HG02763 (cell line): Measurements from ENCODE around the gene BARHL1.

Source experiments
- ATAC-seq: cut with Tn5 transposase; IDR thresholded peaks from one replicate; pipeline ENCODE4 v1.9.1; 2021; ENCODE audit warnings: mild to moderate bottlenecking, moderate library complexity; ENCODE audit not compliant: unreplicated experiment

BARHL1 gene

DNA sequence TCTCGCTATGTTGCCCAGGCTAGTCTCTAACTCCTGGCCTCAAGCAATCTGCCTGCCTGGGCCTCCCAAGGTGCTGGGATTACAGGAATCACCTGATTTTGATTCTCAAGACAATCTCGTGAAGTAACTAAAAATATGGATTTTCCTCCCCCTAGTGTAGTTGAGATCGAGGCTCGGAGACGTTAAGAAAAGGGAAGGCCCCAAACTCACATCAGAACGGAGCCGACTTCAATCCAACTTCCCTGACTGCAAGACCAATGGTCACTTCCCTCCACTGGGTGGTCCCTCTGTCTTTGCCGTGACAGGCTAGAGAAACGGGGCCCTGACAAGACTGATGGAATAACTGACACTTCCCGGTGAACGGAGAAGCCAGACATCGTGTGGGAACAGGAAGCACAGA, 28.3 kb downstream of the BARHL1 start:
- ATAC-seq = no peak

DNA sequence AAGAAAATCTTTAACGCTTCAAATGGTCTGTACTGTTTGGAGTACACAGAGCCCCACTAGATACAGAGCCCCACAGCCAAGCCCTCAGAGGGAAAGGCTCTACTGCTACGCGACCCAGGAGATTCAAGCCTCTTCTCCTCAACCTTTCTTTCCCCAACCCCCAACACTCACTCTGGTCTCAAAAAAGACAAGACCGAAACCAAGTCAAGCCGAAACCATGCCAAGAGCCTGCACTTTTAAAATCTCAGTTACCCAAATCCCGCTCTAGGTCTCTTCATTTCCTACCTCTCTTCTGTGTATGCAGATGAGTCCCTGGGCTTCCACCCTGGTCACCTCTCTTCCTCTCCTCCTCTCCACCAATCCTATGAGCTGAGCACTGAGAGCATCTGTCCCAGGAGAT, 31.9 kb downstream of the BARHL1 start:
- no peak for ATAC-seq

DNA sequence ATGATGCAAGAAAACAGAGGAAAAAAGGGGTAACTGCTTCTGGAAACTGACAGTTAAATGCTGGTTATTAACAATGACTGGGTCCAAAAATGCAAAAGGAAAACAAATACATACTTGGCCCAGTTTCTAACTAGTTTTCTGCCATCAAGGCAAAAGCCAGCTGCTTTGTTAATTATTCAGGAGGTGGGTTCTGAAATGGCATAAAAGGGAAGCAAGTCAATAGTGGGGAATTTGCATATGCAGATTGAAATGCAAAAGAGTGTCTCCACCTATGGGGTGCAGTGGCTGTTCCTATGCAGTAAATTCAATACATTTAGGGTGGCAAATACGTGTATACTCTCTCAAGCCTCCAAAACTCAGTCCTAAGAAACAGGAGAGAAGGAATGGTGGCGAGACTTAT, 33.4 kb downstream of the BARHL1 start:
- no peak for ATAC-seq

DNA sequence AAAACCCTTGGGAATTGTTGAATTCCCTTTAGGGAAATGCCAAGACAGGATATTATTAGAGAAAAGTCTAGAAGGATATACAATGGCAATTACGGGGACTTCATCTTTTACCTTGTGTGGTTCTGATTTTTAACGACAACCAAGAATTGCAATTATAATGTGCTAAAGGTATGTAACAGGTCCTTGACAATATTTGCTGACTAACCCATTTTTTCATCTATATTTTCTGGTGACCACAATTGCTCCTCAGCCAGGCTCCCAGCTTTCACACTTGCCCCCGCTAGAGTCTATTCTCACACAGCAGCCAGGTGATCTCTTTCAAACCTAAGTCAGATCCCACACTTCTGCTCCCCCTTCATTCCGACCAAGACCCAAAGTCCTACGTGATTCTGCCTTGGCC, 34.3 kb downstream of the BARHL1 start:
- no peak for ATAC-seq

DNA sequence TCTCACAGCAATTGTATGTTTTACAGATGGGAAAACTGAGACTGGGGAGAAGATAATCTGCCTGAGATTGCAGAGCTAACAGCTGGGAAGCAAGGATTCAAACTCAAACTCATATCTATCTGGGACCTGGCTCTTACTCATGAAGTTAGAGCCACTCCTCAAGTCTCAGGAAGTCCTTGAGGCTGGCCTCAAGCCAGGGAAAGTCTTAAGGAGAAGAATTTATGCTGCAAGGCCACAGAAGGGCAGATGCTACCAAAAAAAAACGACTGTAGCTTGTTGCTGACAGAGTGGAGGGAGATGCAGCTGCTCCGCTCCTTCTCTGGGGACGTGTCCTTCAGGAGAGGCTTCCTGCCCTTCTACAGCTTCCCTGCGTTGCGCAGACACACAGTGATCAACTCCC, 39.8 kb downstream of the BARHL1 start:
- ATAC-seq = no peak

DNA sequence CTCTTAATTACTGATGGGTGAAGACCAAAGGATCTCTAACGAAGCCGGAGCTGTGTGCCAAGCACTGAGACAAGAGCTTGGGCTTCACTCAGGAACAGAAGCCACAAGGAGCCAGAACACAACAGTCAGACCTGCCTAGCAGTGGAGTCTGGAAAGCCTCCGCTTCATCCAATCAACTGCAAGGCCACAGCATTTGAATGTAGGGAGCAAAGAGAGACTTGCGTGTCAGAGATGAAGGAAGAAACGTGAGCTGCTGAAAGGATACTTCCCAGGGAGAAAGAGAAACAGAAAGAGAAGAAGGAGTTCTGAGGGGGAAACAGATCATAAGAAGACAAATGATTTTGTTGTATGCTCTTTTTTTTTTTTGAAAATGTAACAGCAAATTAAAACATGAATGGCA, 43.9 kb downstream of the BARHL1 start:
- no peak for ATAC-seq

DNA sequence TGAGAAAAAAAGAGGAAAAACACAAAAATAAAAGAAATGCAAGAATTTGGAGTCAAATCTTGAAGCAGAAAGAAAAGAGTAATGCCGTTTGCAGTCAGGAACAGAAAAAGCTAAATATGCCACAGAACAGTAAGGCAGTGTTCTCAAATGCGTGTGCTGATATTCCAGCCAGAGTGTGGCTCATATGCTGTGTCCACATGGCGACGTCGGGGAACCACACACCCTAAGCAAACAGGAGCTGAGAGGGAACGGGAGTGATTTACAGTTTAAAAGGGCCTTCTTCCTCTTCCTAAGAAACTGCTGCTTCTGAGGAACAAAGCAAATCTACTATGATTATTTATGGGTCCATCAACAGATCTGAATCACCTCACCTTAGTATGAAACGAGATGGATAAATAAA, 44.7 kb downstream of the BARHL1 start:
- no peak for ATAC-seq

DNA sequence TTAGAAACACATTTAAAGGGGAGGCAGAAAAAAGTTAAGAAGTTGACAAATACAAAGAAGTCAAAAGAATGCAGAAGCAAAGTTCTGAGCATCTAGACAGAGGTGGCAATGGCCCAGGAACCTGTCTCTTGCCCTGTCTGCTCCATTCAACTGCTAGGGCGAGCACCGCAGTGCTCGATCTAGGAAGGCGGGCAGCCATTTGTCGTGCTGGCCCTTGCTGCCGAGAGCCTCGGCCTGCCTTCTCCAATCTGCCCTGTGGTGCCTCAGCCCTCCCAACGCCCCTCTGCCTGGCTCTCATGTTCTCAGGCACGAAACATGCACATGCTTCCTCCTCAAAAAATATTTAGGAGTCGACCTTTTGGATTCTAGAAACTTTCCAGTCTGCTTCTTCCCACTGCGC, 45.2 kb downstream of the BARHL1 start:
- no peak for ATAC-seq

DNA sequence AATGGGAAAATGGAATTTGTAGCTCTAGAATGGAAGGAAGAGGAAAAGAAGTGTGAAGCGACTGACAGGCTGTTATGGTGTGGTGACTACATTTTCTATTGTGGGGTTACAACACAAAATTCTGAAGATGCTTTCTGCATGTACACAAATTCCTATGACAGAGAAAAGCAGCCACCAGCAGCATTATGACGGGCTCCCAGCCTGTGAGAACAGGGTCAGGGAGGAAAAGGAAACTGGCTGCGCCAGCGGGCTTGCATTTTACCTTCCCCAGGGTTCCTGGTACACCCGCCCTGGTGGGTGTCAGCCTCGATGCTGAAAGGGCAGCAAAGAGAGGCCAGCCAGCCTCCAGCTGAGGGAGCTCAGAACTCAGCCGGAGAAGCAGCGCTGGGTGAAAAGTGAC, 46.3 kb downstream of the BARHL1 start:
- ATAC-seq = no peak

DNA sequence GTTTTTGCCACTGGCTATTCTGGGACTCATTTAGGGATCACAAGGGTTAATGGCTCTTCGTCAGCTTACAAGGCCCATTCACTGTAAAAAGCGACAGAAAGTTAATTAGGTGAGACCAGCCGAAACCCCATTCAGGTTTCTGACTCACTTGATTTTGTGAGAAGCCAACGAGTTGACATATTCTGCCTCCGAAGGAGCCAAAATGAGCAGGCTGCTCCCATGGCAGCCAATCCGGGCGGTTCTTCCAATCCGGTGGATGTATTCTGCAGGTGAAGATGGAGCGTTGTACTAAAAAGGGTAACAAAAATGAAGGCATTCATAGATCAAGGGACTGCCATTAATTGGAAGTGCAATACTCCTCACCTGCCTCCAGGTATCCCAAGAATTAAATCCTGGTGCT, 47.7 kb downstream of the BARHL1 start:
- ATAC-seq = no peak

DNA sequence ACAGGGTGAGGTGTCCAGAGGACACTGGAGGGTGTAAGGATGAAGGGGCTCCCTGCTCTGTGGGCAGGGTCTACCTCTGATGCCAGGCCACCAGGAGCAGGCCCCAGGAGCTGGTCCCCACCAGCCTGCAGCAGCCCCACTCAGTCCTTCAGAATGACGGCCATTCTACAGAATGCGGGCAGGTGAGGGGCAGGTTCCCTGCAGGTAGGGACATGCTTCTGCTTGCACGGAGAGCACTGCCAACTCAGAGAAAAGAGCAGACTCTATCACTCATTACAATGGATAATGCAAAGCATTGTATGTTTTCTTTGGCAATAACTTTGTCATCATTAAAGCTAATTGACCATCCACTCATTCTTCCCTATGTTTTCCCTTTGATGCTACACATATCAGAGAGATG, 48.4 kb downstream of the BARHL1 start:
- ATAC-seq = no peak

DNA sequence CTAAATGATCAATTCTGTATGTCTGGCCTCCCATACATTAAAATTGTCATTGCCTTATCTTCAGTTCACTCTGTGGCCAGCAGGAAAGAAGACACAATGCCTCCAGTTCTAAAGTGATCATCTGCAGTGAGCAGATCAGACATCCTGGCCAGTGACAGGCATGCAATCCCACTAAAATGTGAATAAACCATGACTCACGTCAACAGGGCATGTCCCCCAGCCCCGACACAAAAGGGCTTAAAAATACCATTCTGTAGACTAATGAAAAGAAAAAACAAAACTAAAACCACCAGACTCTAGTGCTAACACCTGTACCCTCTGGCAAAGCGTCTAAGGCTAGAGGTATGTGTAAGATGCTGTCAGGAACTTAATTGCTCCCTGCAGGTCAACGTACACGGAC, 48.9 kb downstream of the BARHL1 start:
- no peak for ATAC-seq

DNA sequence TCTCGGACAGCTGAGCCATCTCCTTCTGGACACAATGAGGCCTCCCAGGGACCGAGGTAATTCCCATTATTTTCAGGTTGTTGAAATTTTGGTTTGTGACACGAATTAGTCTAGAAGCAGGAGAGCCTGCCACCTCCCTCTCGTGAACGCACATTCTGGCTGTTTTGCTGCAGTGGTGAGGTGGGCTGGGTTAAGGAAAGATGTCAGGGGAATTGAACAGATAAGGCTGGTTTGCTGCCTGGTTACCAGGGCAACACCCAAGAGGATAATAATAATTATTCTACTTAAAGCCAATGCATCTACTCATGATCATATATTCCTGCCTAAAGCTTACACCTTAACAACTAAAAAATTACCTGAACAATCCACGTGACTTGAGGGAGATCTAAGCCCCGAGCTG, 49.3 kb downstream of the BARHL1 start:
- no peak for ATAC-seq

DNA sequence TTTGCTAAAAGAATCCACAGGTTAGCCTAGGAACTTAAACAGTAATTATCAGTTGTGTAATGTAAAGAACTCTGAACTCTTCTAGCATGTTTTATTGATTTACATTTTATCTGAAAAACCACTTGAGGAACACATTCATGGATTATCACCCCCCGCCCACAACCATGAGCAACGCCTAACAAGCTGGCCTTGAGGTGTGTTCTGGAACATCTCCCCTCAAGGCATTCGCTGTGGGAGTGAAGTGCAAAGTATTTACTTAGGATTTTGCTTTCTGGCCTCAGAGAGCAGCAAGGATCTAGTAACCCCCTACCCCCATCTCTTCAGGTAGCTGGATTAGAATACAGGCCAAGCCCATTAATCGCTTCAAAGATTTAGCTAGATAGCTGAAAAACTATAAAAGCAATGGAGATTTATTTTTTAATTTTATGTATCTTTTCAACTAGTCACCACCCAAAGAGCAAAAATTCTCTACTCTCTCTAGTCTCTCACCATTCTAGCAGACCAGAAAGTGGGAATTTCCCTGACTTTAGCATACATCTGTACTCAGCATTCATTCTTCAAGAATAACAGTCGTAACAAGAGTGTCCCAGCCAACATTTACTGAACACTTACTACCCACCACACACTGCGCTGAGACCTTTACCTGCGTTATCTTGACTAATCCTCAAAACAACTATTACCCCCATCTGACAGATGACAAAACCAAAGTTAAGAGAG, 50.2 kb downstream of the BARHL1 start:
- ATAC-seq = no peak

DNA sequence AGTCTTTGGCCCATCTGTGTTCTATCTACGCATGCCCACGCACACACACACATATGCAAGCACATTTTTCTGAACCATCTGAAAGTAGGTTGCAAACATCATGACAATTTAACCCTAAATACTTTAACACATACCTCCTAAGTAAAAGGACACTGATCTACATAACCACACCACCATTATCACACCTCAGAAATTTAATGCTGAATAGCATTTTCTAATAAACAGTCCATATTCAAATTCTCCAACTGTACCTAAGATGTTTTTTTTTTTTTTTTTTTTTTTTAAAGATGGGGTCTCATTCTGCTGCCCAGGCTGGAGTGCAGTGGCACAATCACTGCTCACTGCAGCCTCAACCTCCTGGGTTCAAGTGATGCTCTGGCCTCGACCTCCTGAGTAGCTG, 51.9 kb downstream of the BARHL1 start:
- ATAC-seq = no peak

DNA sequence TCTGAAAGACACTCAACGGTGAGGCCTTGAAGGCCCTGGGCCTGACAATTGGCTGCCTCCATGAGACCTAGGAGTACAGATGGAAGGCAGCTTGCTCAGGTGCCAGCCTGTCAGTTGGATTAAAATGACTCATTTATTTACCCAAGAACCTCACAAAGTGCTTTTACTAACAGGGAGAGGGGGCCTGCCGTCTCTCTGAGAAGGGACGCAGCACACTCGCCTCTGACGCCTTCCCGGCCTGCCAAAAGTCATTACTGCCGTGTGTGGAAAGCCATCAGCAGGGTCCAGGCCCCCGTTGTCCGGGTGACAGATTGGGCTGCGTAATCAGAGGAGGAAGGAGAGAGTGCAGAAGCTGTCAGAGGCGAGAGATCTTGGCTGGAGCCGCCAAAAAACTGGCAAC, 54.9 kb downstream of the BARHL1 start:
- ATAC-seq = no peak

DNA sequence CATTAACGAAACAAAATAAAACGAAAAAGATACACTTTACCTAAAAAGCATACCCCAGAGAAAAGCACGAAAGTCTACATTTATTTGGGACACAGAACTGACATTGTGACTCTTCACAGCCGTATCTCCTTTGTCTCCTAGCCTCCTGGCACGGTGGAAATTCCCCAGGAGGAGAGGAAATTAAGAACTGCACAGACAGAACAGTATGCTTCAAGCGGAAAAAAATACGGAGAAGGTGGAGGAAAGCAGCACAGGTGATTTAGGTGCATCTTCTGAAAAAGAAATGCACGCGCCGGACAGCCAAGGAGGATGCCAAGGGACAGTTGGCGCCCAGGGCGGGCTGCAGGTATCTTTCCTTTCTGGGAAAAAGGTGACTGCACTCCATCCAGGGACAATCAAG, 55.4 kb downstream of the BARHL1 start:
- ATAC-seq = no peak

DNA sequence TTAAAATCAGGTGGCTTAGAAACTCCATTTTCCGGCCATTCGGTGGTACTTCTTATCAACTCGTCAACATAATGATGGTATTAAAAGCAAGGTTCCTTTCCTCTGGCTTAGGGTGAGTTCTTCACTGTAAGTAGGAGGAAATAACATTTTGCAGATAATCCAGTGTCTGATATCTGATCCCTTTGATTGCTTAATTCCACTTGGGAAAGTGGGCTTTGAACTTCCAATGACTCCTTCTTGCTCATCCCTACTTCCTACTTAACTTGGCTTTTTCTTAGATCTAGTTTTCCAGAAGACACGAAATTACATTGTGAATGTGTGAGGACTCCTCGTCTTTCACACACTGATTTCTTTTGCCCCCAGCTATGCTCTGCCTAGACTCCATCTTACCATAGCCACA, 55.8 kb downstream of the BARHL1 start:
- ATAC-seq = no peak

DNA sequence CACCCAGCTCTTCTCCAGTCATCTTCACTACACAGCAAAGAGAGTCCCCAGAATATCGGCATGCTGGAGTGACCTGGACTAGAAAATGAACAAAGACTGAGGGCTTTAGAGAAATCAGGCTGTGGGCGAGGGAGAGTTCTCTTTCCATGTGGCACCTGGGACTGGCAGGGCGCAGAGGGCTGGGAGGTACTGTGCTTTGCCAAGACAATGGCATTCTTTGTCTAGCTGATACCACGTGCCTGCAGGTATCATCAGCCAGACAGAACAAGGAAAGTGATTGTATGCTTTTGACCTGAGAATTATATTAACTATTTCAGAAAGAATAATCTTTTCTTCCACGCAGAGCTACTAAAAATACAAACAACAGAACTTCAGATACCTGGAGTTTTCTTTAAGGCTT, 56.9 kb downstream of the BARHL1 start:
- no peak for ATAC-seq
